Cardiac fibroblast (primary cell): ENCODE measurements around the gene BCL2L11.

Source experiments
- DNase-seq, 2 donors: peaks; one replicate each; pipeline versions ENCODE4 v3.0.0 to v3.0.0-alpha.2; 2010; ENCODE audit warnings: low read depth in 2 of 2
- H3K4me3 ChIP-seq, 2 donors: replicated peaks in 1 of 2; 1 replicate in 1 of 2; 2 replicates in 1 of 2; pipeline ENCODE4 v1.5.1; 2011; ENCODE audit warnings: low read depth in 2 of 2, low read length in 2 of 2, mild to moderate bottlenecking in 2 of 2, moderate library complexity in 1 of 2
- TF ChIP-seq, protein P1 (sequence below): IDR thresholded peaks from one replicate; pipeline ENCODE4 v1.5.1; 2011; ENCODE audit warnings: low read depth, mild to moderate bottlenecking, low read length, inconsistent platforms

BCL2L11 gene

DNA sequence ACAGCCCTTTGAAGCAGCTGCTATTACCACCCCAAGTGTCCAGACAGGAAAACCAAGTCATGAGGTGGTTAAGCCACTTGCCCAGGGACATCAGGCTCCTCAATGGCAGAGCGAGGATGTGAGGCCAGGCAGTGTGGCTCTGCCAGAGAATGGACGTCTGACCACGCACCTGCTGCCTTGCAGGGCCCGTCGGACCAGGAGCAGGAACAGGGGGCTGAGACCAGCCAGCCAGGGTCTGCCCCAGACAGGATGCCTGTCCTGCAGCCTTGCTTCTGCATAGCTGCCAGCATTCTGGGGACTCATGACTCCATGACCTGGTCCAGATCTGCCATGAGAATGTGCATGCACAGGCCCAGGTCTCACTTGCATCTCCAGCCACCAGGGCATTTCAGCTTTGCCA lies 52.0 kb downstream of the BCL2L11 start:
- TF ChIP-seq, protein P1, sequence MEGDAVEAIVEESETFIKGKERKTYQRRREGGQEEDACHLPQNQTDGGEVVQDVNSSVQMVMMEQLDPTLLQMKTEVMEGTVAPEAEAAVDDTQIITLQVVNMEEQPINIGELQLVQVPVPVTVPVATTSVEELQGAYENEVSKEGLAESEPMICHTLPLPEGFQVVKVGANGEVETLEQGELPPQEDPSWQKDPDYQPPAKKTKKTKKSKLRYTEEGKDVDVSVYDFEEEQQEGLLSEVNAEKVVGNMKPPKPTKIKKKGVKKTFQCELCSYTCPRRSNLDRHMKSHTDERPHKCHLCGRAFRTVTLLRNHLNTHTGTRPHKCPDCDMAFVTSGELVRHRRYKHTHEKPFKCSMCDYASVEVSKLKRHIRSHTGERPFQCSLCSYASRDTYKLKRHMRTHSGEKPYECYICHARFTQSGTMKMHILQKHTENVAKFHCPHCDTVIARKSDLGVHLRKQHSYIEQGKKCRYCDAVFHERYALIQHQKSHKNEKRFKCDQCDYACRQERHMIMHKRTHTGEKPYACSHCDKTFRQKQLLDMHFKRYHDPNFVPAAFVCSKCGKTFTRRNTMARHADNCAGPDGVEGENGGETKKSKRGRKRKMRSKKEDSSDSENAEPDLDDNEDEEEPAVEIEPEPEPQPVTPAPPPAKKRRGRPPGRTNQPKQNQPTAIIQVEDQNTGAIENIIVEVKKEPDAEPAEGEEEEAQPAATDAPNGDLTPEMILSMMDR: no peak
- H3K4me3 ChIP-seq: no peak overlapping the region
- DNase-seq: no peak

DNA sequence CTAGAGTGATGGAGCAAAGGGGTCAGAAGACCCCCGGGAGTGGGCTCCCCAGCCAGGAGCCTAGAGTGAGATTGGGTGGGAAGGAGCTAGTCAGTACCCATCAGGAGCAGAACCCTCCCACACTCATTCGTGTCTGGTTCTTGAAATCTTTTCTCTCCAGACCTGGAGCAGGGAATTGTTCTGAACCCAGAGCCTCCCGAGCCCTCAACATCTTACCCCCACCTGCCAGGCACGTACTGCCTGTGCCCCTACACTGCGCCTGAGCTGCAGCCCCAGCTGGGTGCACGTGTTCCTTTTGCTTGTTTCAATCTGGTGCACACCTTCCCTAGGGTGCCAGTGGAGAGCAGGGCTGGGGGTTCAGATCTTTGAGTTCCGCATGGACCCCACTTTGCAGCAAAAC lies 52.6 kb downstream of the BCL2L11 start:
- DNase-seq: no peak
- no peak overlapping the region for H3K4me3 ChIP-seq
- TF ChIP-seq, protein P1: no peak

DNA sequence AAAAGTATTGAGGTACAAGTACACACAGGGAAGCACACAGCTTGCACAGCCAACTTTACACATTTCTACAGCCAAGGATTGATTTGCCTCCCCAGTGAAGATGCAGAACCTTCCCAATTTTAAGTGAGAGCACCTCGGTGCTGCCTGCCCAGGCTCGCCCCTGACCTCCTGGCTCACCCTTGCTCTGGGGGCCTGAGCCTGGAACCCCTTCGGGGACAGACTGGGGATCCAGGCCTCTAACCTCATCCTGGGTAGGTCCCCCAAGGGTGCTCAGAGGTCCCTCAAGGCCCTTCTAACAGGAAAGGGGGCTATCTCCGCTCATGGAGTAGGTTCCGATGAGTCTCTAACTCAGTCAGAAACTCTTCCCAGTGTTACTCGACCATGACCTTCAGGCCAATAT lies 53.1 kb downstream of the BCL2L11 start:
- TF ChIP-seq, protein P1: no peak
- DNase-seq: no peak

DNA sequence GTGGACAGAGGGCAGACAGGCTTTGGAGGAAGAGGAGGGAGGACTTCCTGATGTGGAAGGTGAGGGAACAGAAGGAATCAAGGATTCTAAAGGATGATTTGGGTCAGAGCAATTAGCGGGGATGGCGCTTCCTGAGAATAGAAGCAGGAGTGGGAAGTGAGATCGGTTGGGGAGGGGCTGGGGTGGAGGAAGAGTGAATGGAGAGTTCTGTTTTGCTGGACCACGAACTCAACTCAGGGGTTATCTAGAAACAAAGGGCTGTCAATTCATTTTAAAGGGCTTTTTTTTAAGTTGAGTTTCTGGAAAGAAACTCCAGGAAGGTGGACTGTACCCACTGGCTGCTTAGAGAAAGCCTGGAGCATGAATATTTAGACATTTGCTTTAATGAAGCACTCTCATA lies 54.9 kb downstream of the BCL2L11 start:
- no peak overlapping the region for H3K4me3 ChIP-seq
- no peak for DNase-seq
- TF ChIP-seq, protein P1: no peak

More for the DNA sequence above, 53.1 kb downstream of the BCL2L11 start:
- H3K4me3 ChIP-seq: no peak overlapping the region

DNA sequence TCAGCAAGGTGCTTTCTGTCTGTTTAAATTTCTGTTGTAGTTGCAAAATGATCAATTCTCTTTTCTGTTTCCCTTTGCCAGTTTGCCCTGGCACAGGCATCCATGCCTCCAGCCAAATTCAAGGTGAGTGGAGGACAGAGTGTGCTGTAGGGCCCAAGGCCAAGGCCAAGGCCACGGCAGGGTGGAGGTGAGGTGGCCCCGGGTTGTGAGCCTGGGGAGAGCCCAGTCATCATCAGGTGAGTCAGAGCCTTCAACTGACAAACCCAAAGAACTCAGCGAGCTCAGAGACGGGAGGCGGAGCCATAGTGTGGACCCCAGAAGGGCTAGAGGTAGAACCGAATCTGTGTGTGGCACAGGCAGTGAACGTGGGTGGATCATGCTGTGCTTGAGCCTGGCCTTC lies 55.7 kb downstream of the BCL2L11 start:
- no peak for DNase-seq
- TF ChIP-seq, protein P1: no peak
- H3K4me3 ChIP-seq: no peak overlapping the region

DNA sequence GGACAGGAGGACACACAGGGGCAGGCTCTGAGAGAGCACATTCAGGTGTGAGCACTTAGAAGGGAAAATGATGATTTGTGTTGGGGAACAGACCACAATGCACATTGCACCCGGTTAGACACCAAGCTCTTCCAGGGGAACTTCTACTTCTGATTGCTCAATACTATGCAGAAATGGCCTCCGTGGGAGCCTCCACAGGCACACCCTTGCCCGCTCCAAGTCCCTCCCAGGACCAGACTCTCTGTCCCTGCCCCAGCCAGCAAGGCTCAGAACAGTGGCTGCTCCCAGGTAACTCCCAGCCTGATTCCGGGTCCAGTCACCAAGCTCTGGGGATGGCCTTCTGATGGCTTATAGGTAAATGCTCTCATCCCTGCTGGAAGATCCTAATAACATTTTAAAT lies 56.2 kb downstream of the BCL2L11 start:
- DNase-seq: no peak
- no peak overlapping the region for H3K4me3 ChIP-seq
- TF ChIP-seq, protein P1: no peak

DNA sequence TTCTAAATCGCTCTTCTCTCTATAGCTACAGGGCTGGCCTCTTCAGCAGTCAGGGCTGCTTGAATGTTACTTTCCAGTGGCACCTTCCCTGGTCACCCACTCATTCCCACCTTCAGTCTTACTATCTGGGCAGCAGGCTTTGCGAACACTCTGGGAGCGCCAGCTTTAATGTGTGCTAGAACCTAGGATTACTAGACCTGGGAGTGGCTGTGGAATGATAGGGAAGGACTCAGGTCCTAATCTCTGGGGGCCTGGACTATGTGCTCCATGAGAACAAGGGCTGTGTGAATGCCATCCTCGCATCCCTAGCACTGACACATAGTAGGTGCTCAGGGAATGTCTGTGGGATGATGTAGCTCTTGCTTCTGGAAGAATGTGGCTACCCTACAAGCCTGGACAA lies 57.6 kb downstream of the BCL2L11 start:
- H3K4me3 ChIP-seq: no peak overlapping the region
- TF ChIP-seq, protein P1: no peak
- no peak for DNase-seq
